A673 (cell line): ENCODE results near the gene P3H3.

Experiments
- EZH2 ChIP-seq: fragments of 200-600 bp; sonication (generic); IDR thresholded peaks from 2 replicates; pipeline ENCODE4 v1.6.1; 2017; ENCODE audit warnings: borderline replicate concordance, low read depth, mild to moderate bottlenecking, mixed read lengths, antibody characterized with exemption, low read length; ENCODE audit not compliant: poor library complexity, severe bottlenecking
- TF ChIP-seq, protein P1 (sequence below): fragments of 300-800, 200-600 bp; sonication (generic); conservative IDR thresholded peaks from 2 replicates; pipeline ENCODE4 v1.5.1; 2017; ENCODE audit warnings: low read depth, mild to moderate bottlenecking, antibody characterized with exemption, low read length, moderate library complexity, mixed read lengths

DNA sequence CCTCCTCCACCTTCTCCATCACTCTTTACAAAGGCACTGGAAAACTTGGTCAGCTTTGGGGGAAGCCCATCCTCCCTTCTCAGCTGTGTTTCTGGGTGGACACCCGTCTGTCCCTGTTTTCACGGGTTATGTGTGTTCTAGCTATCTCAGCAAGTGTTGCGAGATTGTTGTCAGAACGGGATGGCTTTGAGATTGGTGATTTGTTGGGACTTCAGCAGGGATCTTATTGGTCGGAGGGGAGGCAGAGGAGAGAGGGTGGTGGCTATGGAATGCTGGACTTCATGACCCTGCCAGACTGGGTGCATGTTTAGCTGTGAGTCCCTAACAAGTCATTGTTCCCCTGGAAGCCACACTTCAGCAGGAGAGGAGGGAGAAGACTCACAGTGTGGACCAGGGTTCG, 25.8 kb downstream of the P3H3 start:
- TF ChIP-seq, protein P1, sequence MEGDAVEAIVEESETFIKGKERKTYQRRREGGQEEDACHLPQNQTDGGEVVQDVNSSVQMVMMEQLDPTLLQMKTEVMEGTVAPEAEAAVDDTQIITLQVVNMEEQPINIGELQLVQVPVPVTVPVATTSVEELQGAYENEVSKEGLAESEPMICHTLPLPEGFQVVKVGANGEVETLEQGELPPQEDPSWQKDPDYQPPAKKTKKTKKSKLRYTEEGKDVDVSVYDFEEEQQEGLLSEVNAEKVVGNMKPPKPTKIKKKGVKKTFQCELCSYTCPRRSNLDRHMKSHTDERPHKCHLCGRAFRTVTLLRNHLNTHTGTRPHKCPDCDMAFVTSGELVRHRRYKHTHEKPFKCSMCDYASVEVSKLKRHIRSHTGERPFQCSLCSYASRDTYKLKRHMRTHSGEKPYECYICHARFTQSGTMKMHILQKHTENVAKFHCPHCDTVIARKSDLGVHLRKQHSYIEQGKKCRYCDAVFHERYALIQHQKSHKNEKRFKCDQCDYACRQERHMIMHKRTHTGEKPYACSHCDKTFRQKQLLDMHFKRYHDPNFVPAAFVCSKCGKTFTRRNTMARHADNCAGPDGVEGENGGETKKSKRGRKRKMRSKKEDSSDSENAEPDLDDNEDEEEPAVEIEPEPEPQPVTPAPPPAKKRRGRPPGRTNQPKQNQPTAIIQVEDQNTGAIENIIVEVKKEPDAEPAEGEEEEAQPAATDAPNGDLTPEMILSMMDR = no peak
- TF ChIP-seq EZH2 = no peak
